Measurements from ENCODE around the gene FOXRED2. TPM values are rescaled to one million over a fixed set of nuclear protein-coding genes. Genes with fewer than 3 reads are reported as not detected.

Gene FOXRED2
- total RNA-seq, 1 experiment from 2014 or later: 220 TPM

- no TSS peak for BruUV-seq (replicated peaks)
- intact Hi-C loops (cut with micrococcal nuclease; ENCODE audit: unreplicated experiment): no loop called here
- H3K9me3 Mint-ChIP-seq (ENCODE audit: unreplicated experiment): no peaks in the 10 kb centered on the region
- Histone ChIP-seq H3K9me3 (no peaks in the 10 kb centered on the region), H3K4me1 (no peaks in the 10 kb centered on the region), H3K36me3 (ENCODE audit: control insufficient read depth, insufficient read depth, low read length) (no peaks in the 10 kb centered on the region), H3K4me3 (ENCODE audit: low read depth, low read length) (no peak overlapping the region), H3K27me3 (replicated peaks; ENCODE audit: control insufficient read depth, insufficient read depth, low read length) (no peaks in the 10 kb centered on the region)
- H3K4me3 Mint-ChIP-seq (ENCODE audit: unreplicated experiment): no peak overlapping the region
- DNase-seq: no peak
- POLR2A ChIA-PET: no interaction called here
- CTCF ChIA-PET: no interaction called here
- peaks cover 13% of the 10 kb centered on the region for H3K27me3 Mint-ChIP-seq (ENCODE audit: insufficient read depth, unreplicated experiment)
- peaks cover 9% of the 10 kb centered on the region for H3K4me1 Mint-ChIP-seq (ENCODE audit: low read depth, unreplicated experiment)
- H3K27ac Mint-ChIP-seq (ENCODE audit: unreplicated experiment): no peak overlapping the region
- TF ChIP-seq CTCF (IDR thresholded peaks at IDR 0.05; ENCODE audit: insufficient read depth in 1 of 2, low read depth in 1 of 2, low read length in 1 of 2, severe bottlenecking in 1 of 2, unreplicated experiment in 1 of 2): no peak
- H3K36me3 Mint-ChIP-seq (ENCODE audit: insufficient read depth, unreplicated experiment): no peaks in the 10 kb centered on the region
Measured at GRCh38 chr22:36550701-36551495, 44.1 kb upstream of the FOXRED2 start.

DNA sequence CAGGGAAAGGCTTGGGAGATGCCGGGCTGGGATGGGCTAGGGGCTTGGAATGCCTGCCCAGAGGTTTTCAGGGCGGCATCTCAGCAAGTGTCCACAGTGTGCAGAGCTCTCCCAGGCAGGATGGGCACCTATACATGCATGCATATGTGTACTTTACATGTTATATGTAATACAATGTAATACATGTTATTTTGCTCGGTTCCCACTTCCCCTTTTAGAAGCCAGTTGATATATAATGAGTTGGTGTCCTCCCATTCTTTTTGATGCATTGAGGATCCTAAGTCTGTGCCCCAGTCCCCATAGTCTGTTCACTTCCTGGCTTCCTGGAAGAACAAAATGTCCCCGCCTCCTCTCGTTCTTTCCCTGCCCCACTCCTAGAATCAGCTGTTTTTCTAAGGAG lies 42.2 kb upstream of the FOXRED2 start:
- Histone ChIP-seq H3K4me1 (no peaks in the 10 kb centered on the region), H3K9me3 (no peaks in the 10 kb centered on the region), H3K27me3 (replicated peaks; ENCODE audit: control insufficient read depth, insufficient read depth, low read length) (no peaks in the 10 kb centered on the region), H3K4me3 (ENCODE audit: low read depth, low read length) (no peak overlapping the region), H3K36me3 (ENCODE audit: control insufficient read depth, insufficient read depth, low read length) (no peaks in the 10 kb centered on the region)
- Mint-ChIP-seq H3K27me3 (ENCODE audit: insufficient read depth, unreplicated experiment) (peaks cover 10% of the 10 kb centered on the region), H3K4me3 (ENCODE audit: unreplicated experiment) (no peak overlapping the region), H3K27ac (ENCODE audit: unreplicated experiment) (no peak overlapping the region), H3K4me1 (ENCODE audit: low read depth, unreplicated experiment) (peaks cover 10% of the 10 kb centered on the region), H3K36me3 (ENCODE audit: insufficient read depth, unreplicated experiment) (no peaks in the 10 kb centered on the region), H3K9me3 (ENCODE audit: unreplicated experiment) (no peaks in the 10 kb centered on the region)
- TF ChIP-seq CTCF (IDR thresholded peaks at IDR 0.05; ENCODE audit: insufficient read depth in 1 of 2, low read depth in 1 of 2, low read length in 1 of 2, severe bottlenecking in 1 of 2, unreplicated experiment in 1 of 2): no peak
- CTCF ChIA-PET: no interaction called here
- no peak for DNase-seq
- POLR2A ChIA-PET: no interaction called here
- no TSS peak for BruUV-seq (replicated peaks)
- intact Hi-C loops (cut with micrococcal nuclease; ENCODE audit: unreplicated experiment): no loop called here

DNA sequence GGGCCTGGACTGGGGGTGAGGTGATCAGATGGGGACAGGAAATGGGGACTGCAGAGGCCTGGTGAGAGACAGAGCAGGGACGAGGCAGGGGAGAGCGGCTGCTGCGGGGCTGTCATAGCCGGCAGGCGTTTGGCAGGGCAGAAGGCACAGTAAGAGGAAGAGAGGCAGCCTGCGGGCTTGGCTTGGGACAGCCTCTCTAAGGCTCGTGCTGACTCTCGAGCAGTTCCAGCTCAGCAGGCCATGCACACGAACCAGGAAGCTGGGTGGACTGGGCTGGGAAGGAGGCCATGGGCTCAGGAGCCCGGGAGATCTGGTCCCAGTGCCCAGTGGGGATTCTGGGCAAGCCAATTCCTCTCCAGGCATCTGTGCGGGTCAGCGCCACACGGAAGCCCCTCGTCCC lies 41.8 kb upstream of the FOXRED2 start:
- Mint-ChIP-seq H3K4me3 (ENCODE audit: unreplicated experiment) (no peak overlapping the region), H3K9me3 (ENCODE audit: unreplicated experiment) (no peaks in the 10 kb centered on the region), H3K36me3 (ENCODE audit: insufficient read depth, unreplicated experiment) (no peaks in the 10 kb centered on the region), H3K4me1 (ENCODE audit: low read depth, unreplicated experiment) (peaks cover 10% of the 10 kb centered on the region), H3K27me3 (ENCODE audit: insufficient read depth, unreplicated experiment) (peaks cover 10% of the 10 kb centered on the region), H3K27ac (ENCODE audit: unreplicated experiment) (no peak overlapping the region)
- no peaks in the 10 kb centered on the region for H3K9me3 ChIP-seq
- ChIA-PET POLR2A (no interaction called here), CTCF (no interaction called here)
- intact Hi-C loops (cut with micrococcal nuclease; ENCODE audit: unreplicated experiment): no loop called here
- BruUV-seq (replicated peaks): no TSS peak
- no peak for TF ChIP-seq CTCF (IDR thresholded peaks at IDR 0.05; ENCODE audit: insufficient read depth in 1 of 2, low read depth in 1 of 2, low read length in 1 of 2, severe bottlenecking in 1 of 2, unreplicated experiment in 1 of 2)
- H3K4me1 ChIP-seq: no peaks in the 10 kb centered on the region
- DNase-seq: no peak
- H3K36me3 ChIP-seq (ENCODE audit: control insufficient read depth, insufficient read depth, low read length): no peaks in the 10 kb centered on the region
- H3K27me3 ChIP-seq (replicated peaks; ENCODE audit: control insufficient read depth, insufficient read depth, low read length): no peaks in the 10 kb centered on the region
- no peak overlapping the region for H3K4me3 ChIP-seq (ENCODE audit: low read depth, low read length)

Data from Caco-2 (cell line).